LHCN-M2 (cell line): ENCODE data around the gene G0S2. TPM values are rescaled to one million over a fixed set of nuclear protein-coding genes. Genes with fewer than 3 reads are reported as not detected.

ENCODE experiments used
- DNase-seq: peaks from one replicate; pipeline ENCODE4 v3.0.0-alpha.2; 2012; ENCODE audit warnings: low read depth
- polyA plus RNA-seq: library from polyadenylated mRNA; unstranded; fragments of >200 nt; gene quantifications from one replicate; pipeline ENCODE4 v1.2.1, GENCODE V29; 2012; ENCODE audit warnings: missing spikeins
- total RNA-seq: library from RNA; depleted of rRNA; stranded (reverse); fragments of >200 nt; gene quantifications from 2 replicates; pipeline ENCODE4 v1.2.3, GENCODE V29; 2014; rRNA removed

Gene G0S2
- 0.77 and 1.0 TPM in 2 replicates for total RNA-seq
- 0.33 TPM for polyA plus RNA-seq

DNA sequence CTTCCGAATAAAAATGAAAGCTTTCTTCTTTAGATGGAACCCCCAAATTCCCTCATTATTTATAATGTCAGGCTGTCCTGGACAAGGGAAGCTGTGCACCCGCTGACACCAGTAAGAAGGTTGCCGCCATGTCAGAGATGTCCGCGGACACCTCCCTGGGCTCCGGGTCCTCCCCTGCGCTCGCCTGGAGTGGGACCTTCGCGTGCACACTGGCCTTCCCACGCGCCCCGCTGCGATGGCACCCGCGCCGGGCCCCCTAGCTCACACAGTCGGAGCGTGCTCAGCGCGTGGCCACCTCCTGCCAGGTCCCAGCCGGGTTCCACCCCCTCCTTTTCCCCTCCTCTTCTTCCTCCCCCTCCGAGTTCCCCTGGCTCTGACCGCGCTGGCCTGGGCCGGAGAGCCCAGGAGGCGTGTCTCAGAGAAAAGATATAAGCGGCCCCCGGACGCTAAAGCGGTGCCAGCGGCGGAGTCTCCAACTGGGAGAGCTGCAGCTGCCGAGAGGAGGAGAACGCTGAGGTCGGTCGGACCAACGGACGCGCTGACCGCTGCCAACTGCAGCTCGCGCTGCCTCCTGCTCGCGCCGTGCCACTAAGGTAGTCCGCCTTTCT, at the start of gene G0S2:
Gene G0S2, plus strand, starts transcription at position 456 of the 608 bp plus-strand sequence. CDS start 273 bp downstream, outside the sequence.
- DNase-seq = peak; percentile 64

DNA sequence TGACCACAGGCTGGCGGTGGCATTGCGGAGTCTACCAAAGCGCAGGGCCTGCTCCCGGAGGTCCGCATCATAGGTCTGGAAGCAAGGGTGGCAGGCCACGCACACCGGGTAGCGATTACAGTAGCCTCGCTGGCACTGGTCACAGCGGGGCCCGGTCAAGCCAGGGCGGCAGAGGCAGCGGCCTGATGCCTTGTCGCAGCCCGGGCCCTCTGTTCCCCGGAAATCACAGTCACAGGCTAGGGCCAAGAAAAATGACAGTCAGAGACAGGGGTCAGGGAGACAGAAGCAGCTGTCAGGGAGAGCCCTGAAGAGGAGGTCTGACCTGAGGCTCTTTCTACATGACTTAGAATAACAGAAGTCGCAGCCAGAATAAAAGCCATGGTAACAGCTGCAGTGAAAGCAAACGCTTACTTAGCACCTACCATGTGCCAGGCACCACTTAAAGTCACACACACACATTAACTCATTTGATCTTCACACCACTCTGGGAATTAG, 49.4 kb upstream of the G0S2 start:
- peak; percentile 92 for DNase-seq

DNA sequence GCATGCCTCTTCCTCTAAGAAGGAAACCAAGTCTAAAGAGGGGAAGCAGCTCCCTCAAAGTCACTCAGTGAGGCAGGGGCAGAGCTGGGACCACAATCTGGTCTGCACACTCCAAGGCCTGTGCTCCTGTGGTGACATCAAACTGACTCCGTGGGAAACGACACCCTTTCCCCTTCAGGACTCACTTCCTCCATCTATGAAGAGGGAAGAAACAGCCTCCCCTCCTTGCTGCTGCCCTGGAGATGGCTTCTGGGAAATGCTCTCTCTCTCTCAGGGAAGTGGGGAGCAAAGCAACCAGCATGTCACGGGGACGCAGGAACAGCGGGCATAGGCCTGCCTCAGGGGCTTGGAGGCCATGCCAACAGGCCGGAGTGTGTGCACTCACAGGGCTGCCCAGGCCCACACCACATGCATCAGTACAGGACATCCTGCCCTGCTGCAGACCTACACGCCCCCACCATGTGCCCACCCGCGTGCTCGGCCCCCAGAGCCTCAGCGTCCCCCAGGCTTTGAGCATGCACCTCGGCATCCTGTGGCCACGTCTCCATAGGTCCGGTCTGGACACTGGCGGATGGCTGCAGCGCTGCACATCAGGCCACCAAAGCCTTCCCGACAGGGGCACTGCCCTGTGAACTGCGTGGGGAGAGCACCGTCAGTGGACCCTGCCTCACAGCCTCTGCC, 48.7 kb upstream of the G0S2 start:
- no peak for DNase-seq

- no peak for DNase-seq
These were observed 48.0 kb upstream of the G0S2 start for GRCh38 chr1:209627027-209627731.

GRCh38 chr1:209627732-209628196, 47.4 kb upstream of the G0S2 start:
- DNase-seq = peak; percentile 73

- DNase-seq = no peak
These were observed 46.5 kb upstream of the G0S2 start for GRCh38 chr1:209628618-209629299.

DNA sequence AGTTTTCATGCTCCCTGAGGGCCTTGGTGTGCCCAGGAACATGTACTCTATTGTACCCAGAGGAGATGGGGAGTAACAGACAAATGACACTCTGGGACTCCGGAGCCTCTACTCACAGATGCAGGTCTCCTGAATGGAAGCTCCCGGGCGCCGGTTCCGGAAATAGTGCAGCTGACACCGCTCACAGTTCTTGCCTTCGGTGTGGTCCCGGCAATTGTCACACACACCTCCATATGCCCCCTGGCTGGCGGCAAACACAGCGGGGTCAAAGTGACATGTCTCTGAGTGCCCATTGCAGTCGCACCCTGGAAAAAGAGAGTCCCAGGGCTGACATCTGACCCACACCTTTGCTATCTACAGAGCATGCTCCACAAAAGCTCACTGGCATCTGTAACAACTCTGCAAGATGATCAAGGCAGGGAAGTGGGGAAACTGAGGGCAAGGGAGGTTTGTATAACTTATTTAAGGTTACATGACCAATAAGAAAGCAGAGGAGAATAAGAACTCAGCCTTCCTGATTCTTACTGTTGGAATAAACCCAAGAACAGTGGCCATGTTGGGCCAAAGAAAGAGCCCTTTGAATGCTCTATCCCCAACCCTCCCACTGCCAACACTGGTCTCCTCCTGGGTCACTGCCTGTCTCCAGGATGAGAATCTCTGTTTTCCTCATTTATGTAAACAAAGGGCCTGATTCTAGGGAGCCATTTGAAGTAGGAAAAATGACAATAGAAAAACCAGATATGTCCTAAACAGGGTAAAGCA, 45.4 kb upstream of the G0S2 start:
- no peak for DNase-seq

- no peak for DNase-seq
These were observed 44.6 kb upstream of the G0S2 start for GRCh38 chr1:209630383-209631225.

DNA sequence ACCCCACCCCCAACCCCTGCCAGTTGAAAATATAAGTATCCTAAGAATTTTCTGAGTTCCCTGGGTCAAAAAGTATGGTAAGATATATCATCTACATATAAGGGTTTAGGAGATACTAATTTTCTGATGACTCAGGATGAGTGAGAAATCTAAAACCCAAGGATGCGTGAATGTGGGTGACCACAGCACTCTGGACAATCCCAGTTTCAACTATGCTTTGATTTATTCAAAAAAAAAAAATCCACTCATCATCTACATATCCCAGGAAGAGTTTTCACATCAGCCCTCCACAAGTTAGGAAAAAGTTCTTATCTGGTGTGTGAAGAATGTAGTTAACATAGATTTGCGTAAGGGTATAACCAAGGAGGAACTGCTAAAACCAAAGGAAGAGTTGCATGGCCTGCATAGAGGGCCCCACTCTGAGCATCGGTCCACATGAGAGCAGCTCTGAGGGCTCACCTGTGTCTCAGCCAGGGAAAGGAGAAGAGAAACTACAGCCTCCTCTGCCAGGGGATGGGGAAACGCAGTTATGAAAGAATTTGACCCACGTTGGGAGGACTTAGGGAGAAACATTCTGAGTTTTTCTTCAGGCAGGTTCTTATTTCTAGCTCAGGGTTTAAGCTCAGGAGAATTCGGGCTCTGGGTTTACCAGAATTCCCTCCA, 41.7 kb upstream of the G0S2 start:
- peak; percentile 56 for DNase-seq

GRCh38 chr1:209634005-209634737, 41.0 kb upstream of the G0S2 start:
- DNase-seq = no peak

GRCh38 chr1:209635850-209636249, 39.4 kb upstream of the G0S2 start:
- no peak for DNase-seq

GRCh38 chr1:209641832-209642172, 33.4 kb upstream of the G0S2 start:
- DNase-seq = no peak

- DNase-seq = no peak
These were observed 32.4 kb upstream of the G0S2 start for GRCh38 chr1:209642816-209643215.

DNA sequence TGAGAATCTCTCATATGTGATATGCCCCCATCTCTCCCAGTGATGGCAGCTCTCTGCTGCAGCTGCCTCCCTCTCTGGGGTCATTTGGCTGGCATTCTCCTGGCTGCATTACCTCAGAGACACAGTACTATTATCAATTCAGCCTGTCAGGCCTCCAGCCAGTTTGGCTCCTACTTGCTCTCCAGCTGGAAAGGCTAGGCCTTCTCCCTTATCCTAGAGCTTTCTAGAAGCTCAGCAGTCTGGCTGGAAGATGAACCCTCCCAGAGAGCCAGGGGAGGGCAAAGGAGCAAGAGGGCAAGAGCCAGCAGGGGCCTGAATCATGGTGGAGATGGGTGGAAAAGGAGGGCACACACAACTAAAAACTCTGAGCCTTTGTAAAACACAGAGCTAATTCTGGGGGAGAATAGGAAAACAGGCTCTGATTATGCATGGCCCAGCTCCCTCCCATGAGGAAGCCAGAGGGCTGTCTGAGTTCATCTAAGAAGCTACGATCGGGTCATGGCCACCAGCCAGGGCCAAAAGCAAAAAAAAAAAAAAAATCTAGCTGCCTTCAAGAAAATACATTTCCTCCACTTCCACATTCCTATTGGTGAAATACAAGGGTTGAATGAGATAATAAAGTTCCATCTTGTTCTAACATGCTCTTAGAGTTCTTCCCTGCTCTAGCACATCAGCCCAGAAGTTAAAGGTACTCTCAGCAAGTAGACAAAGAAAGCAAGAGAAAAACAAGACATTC, 31.8 kb upstream of the G0S2 start:
- DNase-seq = no peak

DNA sequence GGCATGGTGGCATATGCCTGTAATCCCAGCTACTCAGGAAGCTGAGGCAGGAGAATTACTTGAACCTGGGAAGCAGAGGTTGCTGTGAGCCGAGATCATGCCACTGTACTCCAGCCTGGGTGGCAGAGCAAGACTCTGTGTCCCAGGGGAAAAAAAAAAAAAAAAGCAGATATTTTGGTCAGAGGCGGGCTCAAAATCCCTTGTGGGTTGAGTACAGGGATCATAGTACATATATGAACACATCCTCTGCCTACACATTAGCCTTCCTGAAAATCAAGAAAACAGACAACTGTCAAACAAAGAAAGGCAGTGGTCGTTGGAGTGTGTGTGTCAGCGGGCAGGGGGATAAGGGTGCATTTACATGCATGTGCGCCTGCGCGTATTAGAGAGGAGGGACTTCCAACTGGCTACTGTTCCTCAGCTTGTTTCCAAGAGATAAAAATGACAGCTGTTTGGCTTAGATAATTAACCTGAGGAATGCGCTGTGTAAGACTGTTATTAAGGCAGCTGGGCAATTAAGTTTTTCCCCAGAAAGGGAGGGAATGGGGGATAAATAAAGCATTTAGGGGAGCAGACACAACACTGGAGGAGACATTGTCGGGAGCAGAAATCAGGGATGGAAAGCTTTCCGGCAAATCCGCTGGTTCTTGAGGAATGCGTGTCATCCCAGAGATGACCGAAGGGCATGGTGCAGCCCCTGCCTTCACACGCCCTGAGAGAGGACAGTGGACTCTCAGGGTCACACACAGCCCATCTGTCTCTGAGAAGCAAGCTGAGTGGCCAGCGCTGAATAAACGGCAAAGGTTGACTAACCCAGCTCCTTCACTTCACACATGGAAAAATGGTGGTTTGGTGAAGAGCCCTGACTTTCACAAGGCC, 29.4 kb upstream of the G0S2 start:
- DNase-seq = no peak

DNA sequence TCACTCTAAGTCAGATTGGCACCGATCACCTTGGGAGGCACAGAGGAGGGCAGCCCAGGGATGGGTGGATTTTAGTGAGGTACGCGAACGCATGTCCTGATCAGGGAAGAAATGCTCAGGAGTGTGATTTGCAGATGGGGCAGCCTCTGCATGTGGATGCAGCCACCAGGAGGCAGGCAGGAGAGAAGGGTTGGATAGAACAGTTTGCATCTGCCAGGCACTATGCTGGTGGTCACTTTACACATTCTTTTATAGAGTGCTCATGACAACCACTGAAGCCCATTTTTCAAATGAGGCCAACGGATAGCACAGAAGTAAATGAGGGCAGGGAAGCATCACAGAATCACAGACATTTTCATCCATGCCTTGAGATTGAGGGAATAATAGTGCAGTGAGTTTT, 28.7 kb upstream of the G0S2 start:
- peak; percentile 59 for DNase-seq

DNA sequence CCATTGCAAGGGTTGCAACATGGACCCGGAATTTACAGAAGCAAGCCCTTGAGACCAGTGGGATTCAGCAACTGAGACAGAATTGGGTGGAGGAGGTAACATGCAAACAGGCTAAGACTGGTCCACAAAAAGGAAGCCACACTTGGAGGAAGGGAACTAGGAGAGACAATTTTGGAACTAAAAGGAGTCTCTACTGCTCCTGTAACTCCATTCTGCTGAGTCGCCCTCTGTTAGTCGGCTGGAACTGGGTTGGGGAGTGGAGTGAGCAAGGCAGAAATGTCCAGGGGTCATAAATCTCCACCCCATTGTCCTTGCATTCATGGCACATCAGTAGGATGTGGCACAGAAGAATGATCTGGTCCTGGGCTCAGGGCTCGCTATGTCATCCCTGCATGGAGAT, 28.1 kb upstream of the G0S2 start:
- DNase-seq = no peak
